ENCODE results near the gene FAH.

FAH gene

GRCh38 chr15:80174017-80174746, 21.4 kb downstream of the FAH start:
- no peak overlapping the region for H2BK120ac ChIP-seq (ENCODE audit: low read depth, low read length)
- H3K23ac ChIP-seq (ENCODE audit: low read length), result no peak overlapping the region
- H3K36me3 ChIP-seq (ENCODE audit: control insufficient read depth, insufficient read depth, low read length), result no peaks in the 10 kb centered on the region
- no peaks in the 10 kb centered on the region for H3K4me1 ChIP-seq (ENCODE audit: control insufficient read depth, low read depth, low read length)
- H3K9ac ChIP-seq (ENCODE audit: low read length), result no peak overlapping the region
- H2AK5ac ChIP-seq (ENCODE audit: low read length), result no peak overlapping the region
- no peaks in the 10 kb centered on the region for H3K27me3 ChIP-seq (ENCODE audit: insufficient read depth, low read length, poor library complexity)
- no peak overlapping the region for H2BK5ac ChIP-seq (ENCODE audit: low read length)
- no peak overlapping the region for H3K4me2 ChIP-seq (ENCODE audit: low read length)
- H3K56ac ChIP-seq (ENCODE audit: low read length), result no peak overlapping the region
- H2BK15ac ChIP-seq (replicated peaks; ENCODE audit: low read depth), result no peak overlapping the region
- no CpG with 5 or more reads among the region's 11 CpGs for WGBS (ENCODE audit: extremely low coverage, insufficient coverage, low lambda C conversion rate)
- DNase-seq, result no peak
- no peak overlapping the region for H3K18ac ChIP-seq (ENCODE audit: low read length)
- H4K5ac ChIP-seq (ENCODE audit: low read length), result no peak overlapping the region
- no peak overlapping the region for H3K4me3 ChIP-seq (ENCODE audit: low read length)
- H4K8ac ChIP-seq (ENCODE audit: low read depth, low read length), result no peak overlapping the region
- no peak overlapping the region for H3K27ac ChIP-seq (ENCODE audit: low read depth, low read length)
- H3K79me2 ChIP-seq (ENCODE audit: control insufficient read depth, insufficient read depth, low read length), result no peaks in the 10 kb centered on the region
- no peak overlapping the region for H3K4ac ChIP-seq (ENCODE audit: low read depth, low read length)
- no peaks in the 10 kb centered on the region for H3K79me1 ChIP-seq (ENCODE audit: low read length)

- Histone ChIP-seq H4K8ac (ENCODE audit: low read depth, low read length) (no peak overlapping the region), H3K36me3 (ENCODE audit: control insufficient read depth, insufficient read depth, low read length) (no peaks in the 10 kb centered on the region), H3K4me2 (ENCODE audit: low read length) (no peak overlapping the region), H3K79me2 (ENCODE audit: control insufficient read depth, insufficient read depth, low read length) (no peaks in the 10 kb centered on the region), H3K27ac (ENCODE audit: low read depth, low read length) (no peak overlapping the region), H3K4ac (ENCODE audit: low read depth, low read length) (no peak overlapping the region), H3K27me3 (ENCODE audit: insufficient read depth, low read length, poor library complexity) (no peaks in the 10 kb centered on the region), H2BK15ac (replicated peaks; ENCODE audit: low read depth) (no peak overlapping the region), H3K9ac (ENCODE audit: low read length) (no peak overlapping the region), H3K79me1 (ENCODE audit: low read length) (no peaks in the 10 kb centered on the region), H3K23ac (ENCODE audit: low read length) (no peak overlapping the region), H3K56ac (ENCODE audit: low read length) (no peak overlapping the region), H3K4me3 (ENCODE audit: low read length) (no peak overlapping the region), H2BK5ac (ENCODE audit: low read length) (no peak overlapping the region), H3K18ac (ENCODE audit: low read length) (no peak overlapping the region), H4K5ac (ENCODE audit: low read length) (no peak overlapping the region), H2AK5ac (ENCODE audit: low read length) (no peak overlapping the region), H3K4me1 (ENCODE audit: control insufficient read depth, low read depth, low read length) (no peaks in the 10 kb centered on the region), H2BK120ac (ENCODE audit: low read depth, low read length) (no peak overlapping the region)
- DNase-seq, result no peak
- no CpG with 5 or more reads among the region's 9 CpGs for WGBS (ENCODE audit: extremely low coverage, insufficient coverage, low lambda C conversion rate)
These were observed 22.6 kb downstream of the FAH start for GRCh38 chr15:80175436-80175835.

- DNase-seq, result no peak
- H3K56ac ChIP-seq (ENCODE audit: low read length), result no peak overlapping the region
- WGBS (ENCODE audit: extremely low coverage, insufficient coverage, low lambda C conversion rate), result no CpG with 5 or more reads among the region's 6 CpGs
These were observed 23.6 kb downstream of the FAH start for GRCh38 chr15:80176443-80176842.

GRCh38 chr15:80177156-80177555, 24.4 kb downstream of the FAH start:
- DNase-seq, result no peak
- H3K4me1 ChIP-seq (ENCODE audit: control insufficient read depth, low read depth, low read length), result no peaks in the 10 kb centered on the region
- H2AK5ac ChIP-seq (ENCODE audit: low read length), result no peak overlapping the region
- no peak overlapping the region for H2BK5ac ChIP-seq (ENCODE audit: low read length)
- no peak overlapping the region for H3K4me2 ChIP-seq (ENCODE audit: low read length)
- H3K18ac ChIP-seq (ENCODE audit: low read length), result no peak overlapping the region
- no peak overlapping the region for H4K8ac ChIP-seq (ENCODE audit: low read depth, low read length)
- H3K27ac ChIP-seq (ENCODE audit: low read depth, low read length), result no peak overlapping the region
- no peak overlapping the region for H3K4me3 ChIP-seq (ENCODE audit: low read length)
- no peak overlapping the region for H3K23ac ChIP-seq (ENCODE audit: low read length)
- no peak overlapping the region for H2BK120ac ChIP-seq (ENCODE audit: low read depth, low read length)
- H3K9ac ChIP-seq (ENCODE audit: low read length), result no peak overlapping the region
- no peaks in the 10 kb centered on the region for H3K79me2 ChIP-seq (ENCODE audit: control insufficient read depth, insufficient read depth, low read length)
- H3K79me1 ChIP-seq (ENCODE audit: low read length), result no peaks in the 10 kb centered on the region
- H3K56ac ChIP-seq (ENCODE audit: low read length), result no peak overlapping the region
- no peaks in the 10 kb centered on the region for H3K27me3 ChIP-seq (ENCODE audit: insufficient read depth, low read length, poor library complexity)
- no peak overlapping the region for H2BK15ac ChIP-seq (replicated peaks; ENCODE audit: low read depth)
- H3K36me3 ChIP-seq (ENCODE audit: control insufficient read depth, insufficient read depth, low read length), result no peaks in the 10 kb centered on the region
- H3K4ac ChIP-seq (ENCODE audit: low read depth, low read length), result no peak overlapping the region
- no CpG with 5 or more reads among the region's 2 CpGs for WGBS (ENCODE audit: extremely low coverage, insufficient coverage, low lambda C conversion rate)
- no peak overlapping the region for H4K5ac ChIP-seq (ENCODE audit: low read length)

More at GRCh38 chr15:80176443-80176842, 23.6 kb downstream of the FAH start:
- Histone ChIP-seq H2AK5ac (ENCODE audit: low read length) (no peak overlapping the region), H3K27ac (ENCODE audit: low read depth, low read length) (no peak overlapping the region), H2BK15ac (replicated peaks; ENCODE audit: low read depth) (no peak overlapping the region), H4K8ac (ENCODE audit: low read depth, low read length) (no peak overlapping the region), H3K18ac (ENCODE audit: low read length) (no peak overlapping the region), H3K4ac (ENCODE audit: low read depth, low read length) (no peak overlapping the region), H2BK5ac (ENCODE audit: low read length) (no peak overlapping the region), H3K23ac (ENCODE audit: low read length) (no peak overlapping the region), H3K4me1 (ENCODE audit: control insufficient read depth, low read depth, low read length) (no peaks in the 10 kb centered on the region), H3K9ac (ENCODE audit: low read length) (no peak overlapping the region), H3K4me3 (ENCODE audit: low read length) (no peak overlapping the region), H3K79me2 (ENCODE audit: control insufficient read depth, insufficient read depth, low read length) (no peaks in the 10 kb centered on the region), H3K36me3 (ENCODE audit: control insufficient read depth, insufficient read depth, low read length) (no peaks in the 10 kb centered on the region), H3K79me1 (ENCODE audit: low read length) (no peaks in the 10 kb centered on the region), H2BK120ac (ENCODE audit: low read depth, low read length) (no peak overlapping the region), H4K5ac (ENCODE audit: low read length) (no peak overlapping the region), H3K4me2 (ENCODE audit: low read length) (no peak overlapping the region), H3K27me3 (ENCODE audit: insufficient read depth, low read length, poor library complexity) (no peaks in the 10 kb centered on the region)

GRCh38 chr15:80179025-80179759, 26.4 kb downstream of the FAH start:
- no peak for DNase-seq
- H2AK5ac ChIP-seq (ENCODE audit: low read length), result no peak overlapping the region
- no peak overlapping the region for H3K9ac ChIP-seq (ENCODE audit: low read length)
- H3K56ac ChIP-seq (ENCODE audit: low read length), result no peak overlapping the region
- H4K5ac ChIP-seq (ENCODE audit: low read length), result no peak overlapping the region
- H3K4me1 ChIP-seq (ENCODE audit: control insufficient read depth, low read depth, low read length), result no peaks in the 10 kb centered on the region
- H2BK5ac ChIP-seq (ENCODE audit: low read length), result no peak overlapping the region
- H3K23ac ChIP-seq (ENCODE audit: low read length), result no peak overlapping the region
- H3K27ac ChIP-seq (ENCODE audit: low read depth, low read length), result no peak overlapping the region
- no peak overlapping the region for H3K18ac ChIP-seq (ENCODE audit: low read length)
- no CpG with 5 or more reads among the region's 17 CpGs for WGBS (ENCODE audit: extremely low coverage, insufficient coverage, low lambda C conversion rate)
- no peak overlapping the region for H3K4me2 ChIP-seq (ENCODE audit: low read length)
- no peak overlapping the region for H2BK15ac ChIP-seq (replicated peaks; ENCODE audit: low read depth)
- no peaks in the 10 kb centered on the region for H3K79me1 ChIP-seq (ENCODE audit: low read length)
- H3K27me3 ChIP-seq (ENCODE audit: insufficient read depth, low read length, poor library complexity), result no peaks in the 10 kb centered on the region
- no peak overlapping the region for H3K4ac ChIP-seq (ENCODE audit: low read depth, low read length)
- H3K79me2 ChIP-seq (ENCODE audit: control insufficient read depth, insufficient read depth, low read length), result no peaks in the 10 kb centered on the region
- no peaks in the 10 kb centered on the region for H3K36me3 ChIP-seq (ENCODE audit: control insufficient read depth, insufficient read depth, low read length)
- H2BK120ac ChIP-seq (ENCODE audit: low read depth, low read length), result no peak overlapping the region
- H4K8ac ChIP-seq (ENCODE audit: low read depth, low read length), result no peak overlapping the region
- H3K4me3 ChIP-seq (ENCODE audit: low read length), result no peak overlapping the region

Data from mesendoderm (in vitro differentiated cells).